GM12878 (cell line): ENCODE measurements around the gene TCP11L2. TPM values are rescaled to one million over a fixed set of nuclear protein-coding genes. Genes with fewer than 3 reads are reported as not detected.

Source experiments
- ATAC-seq: fragments of 200-7000 bp; cut with Tn5 transposase; 3 replicates; pipeline ENCODE4 v1.9.1; 2020; ENCODE audit warnings: mild to moderate bottlenecking, moderate library complexity
- BruUV-seq: library from RNA; stranded (reverse); fragments of 400-500 nt; replicated peaks from 2 replicates; lab custom pipeline; 2021; lab: Mats Ljungman, UMichigan
- CTCF ChIA-PET: fragments of 300-600 bp; sonication (Branson Sonifier 250); formaldehyde crosslinking; extraction: SDS; loops from one replicate; lab custom pipeline; 2021; ENCODE audit warnings: inconsistent platforms; lab: Yijun Ruan, JAX
- POLR2A ChIA-PET: fragments of 350-600 bp; formaldehyde crosslinking; extraction: SDS; loops from one replicate; lab custom pipeline; 2021; ENCODE audit warnings: inconsistent platforms; lab: Charles Lee
- RAD21 ChIA-PET: fragments of 300-600 bp; sonication (Branson Sonifier 250); formaldehyde crosslinking; loops from one replicate; lab custom pipeline; 2023; ENCODE audit warnings: antibody characterized with exemption; ENCODE audit not compliant: unreplicated experiment; lab: Charles Lee
- SMC1A ChIA-PET: fragments of 300-600 bp; sonication (Branson Sonifier 250); formaldehyde crosslinking; loops from one replicate; lab custom pipeline; 2023; ENCODE audit not compliant: unreplicated experiment, uncharacterized antibody; lab: Charles Lee
- DNase-seq: peaks from one replicate; pipeline ENCODE4 v3.0.0-alpha.2; 2011; ENCODE audit warnings: low read depth, low spot score
- FAIRE-seq: peaks from 3 replicates; lab custom pipeline; 2011; peaks lifted over from hg19 to GRCh38; lab: Jason Lieb, UNC
- H2AFZ ChIP-seq: 2 replicates; pipeline ENCODE4 v1.6.0; 2011; ENCODE audit warnings: low read depth, low read length, control low read depth; ENCODE audit not compliant: control insufficient read depth
- H3K27ac ChIP-seq: 2 replicates; pipeline ENCODE4 v1.5.1; 2011; ENCODE audit warnings: control low read depth; ENCODE audit not compliant: control insufficient read depth, insufficient read depth
- H3K27me3 ChIP-seq, 2 experiments: replicated peaks in 1 of 2; 2 replicates each; pipeline versions ENCODE4 v1.6.0 to v1.6.1; 2011; ENCODE audit warnings: low read length in 1 of 2; ENCODE audit not compliant: control insufficient read depth in 2 of 2, insufficient read depth in 2 of 2
- H3K36me3 ChIP-seq, 2 experiments: 2 replicates each; pipeline ENCODE4 v1.5.1; 2011; ENCODE audit warnings: low read length in 1 of 2; ENCODE audit not compliant: control insufficient read depth in 2 of 2, insufficient read depth in 2 of 2
- H3K4me1 ChIP-seq: 2 replicates; pipeline ENCODE4 v1.6.1; 2011; ENCODE audit warnings: mild to moderate bottlenecking, low read length, moderate library complexity, mixed read lengths; ENCODE audit not compliant: control insufficient read depth, insufficient read depth
- H3K4me2 ChIP-seq: 2 replicates; pipeline ENCODE4 v1.6.0; 2011; ENCODE audit warnings: control low read depth; ENCODE audit not compliant: control insufficient read depth, insufficient read depth
- H3K4me3 ChIP-seq: fragments of 200-600 bp; sonication (generic); 2 replicates; pipeline ENCODE4 v1.5.1; 2016
- H3K79me2 ChIP-seq: 2 replicates; pipeline ENCODE4 v1.6.0; 2011; ENCODE audit warnings: low read length; ENCODE audit not compliant: control insufficient read depth, insufficient read depth
- H3K9ac ChIP-seq: 2 replicates; pipeline ENCODE4 v1.8.0; 2011; ENCODE audit warnings: low read length, control low read depth, mixed read lengths; ENCODE audit not compliant: control insufficient read depth, insufficient read depth
- H3K9me3 ChIP-seq: replicated peaks from 3 replicates; pipeline ENCODE4 v1.5.1; 2011; ENCODE audit warnings: mild to moderate bottlenecking, low read length; ENCODE audit not compliant: control insufficient read depth, insufficient read depth
- H4K20me1 ChIP-seq: 2 replicates; pipeline ENCODE4 v1.6.0; 2011; ENCODE audit not compliant: control insufficient read depth, insufficient read depth
- BHLHE40 ChIP-seq, 2 experiments: fragments of 450-650 bp in 1 of 2; IDR thresholded peaks; 2 replicates each; pipeline ENCODE4 v1.6.1; 2011 to 2017; ENCODE audit warnings: low read depth in 2 of 2, borderline replicate concordance in 1 of 2, improper control_type of control experiment in 1 of 2, low read length in 1 of 2, mild to moderate bottlenecking in 1 of 2
- CBX5 ChIP-seq: sonication (generic); IDR thresholded peaks from 2 replicates; pipeline ENCODE4 v1.6.1; 2016; ENCODE audit warnings: low read depth, moderate library complexity, mild to moderate bottlenecking, inconsistent platforms
- CHD2 ChIP-seq: IDR thresholded peaks from 2 replicates; pipeline ENCODE4 v1.6.1; 2011; ENCODE audit warnings: low read depth, low read length, improper control_type of control experiment, borderline replicate concordance
- EP300 ChIP-seq, 2 experiments: fragments of 150-350 bp in 1 of 2; IDR thresholded peaks; 2 replicates each; pipeline ENCODE4 v1.6.1; 2011 to 2012; ENCODE audit warnings: low read depth in 2 of 2, low read length in 2 of 2, borderline replicate concordance in 1 of 2, improper control_type of control experiment in 1 of 2, inconsistent platforms in 1 of 2; ENCODE audit not compliant: control insufficient read depth in 1 of 2
- MYB ChIP-seq: fragments of 150-350 bp; IDR thresholded peaks from 2 replicates; pipeline ENCODE4 v1.6.1; 2014; ENCODE audit warnings: mild to moderate bottlenecking, low read depth, low read length, borderline replicate concordance
- POLR2AphosphoS2 ChIP-seq: IDR thresholded peaks from 2 replicates; pipeline ENCODE4 v1.6.1; 2011; ENCODE audit warnings: low read depth, mild to moderate bottlenecking, low read length, improper control_type of control experiment, moderate library complexity
- TAF1 ChIP-seq: IDR thresholded peaks from 2 replicates; pipeline ENCODE4 v1.6.1; 2011; ENCODE audit warnings: mild to moderate bottlenecking, low read depth, low read length, borderline replicate concordance
- WRNIP1 ChIP-seq: IDR thresholded peaks from 2 replicates; pipeline ENCODE4 v1.6.1; 2011; ENCODE audit warnings: low read depth, low read length, improper control_type of control experiment, borderline replicate concordance
- WGBS: methylation state at CpG from one replicate; pipeline ENCODE4 v1.1.6; 2016; ENCODE audit warnings: low lambda C conversion rate; ENCODE audit not compliant: insufficient replicate concordance, insufficient coverage; ENCODE audit errors: missing lambda C conversion rate; 5-methylcytosine and 5-hydroxymethylcytosine counted together
- in situ Hi-C: fragments of 300-500 bp; cut with MboI; formaldehyde crosslinking; loops from 9 replicates; pipeline ENCODE4 v1.14.3; 2018; ENCODE audit warnings: mixed read lengths
- intact Hi-C: fragments of 100-400 bp; cut with micrococcal nuclease; formaldehyde crosslinking; loops from one replicate; pipeline ENCODE4 v1.14.2; 2022; ENCODE audit not compliant: unreplicated experiment
- polyA plus RNA-seq, 11 experiments: library from polyadenylated mRNA; depleted of rRNA in 4 of 11; unstranded in 6 of 11; stranded (reverse) in 5 of 11; fragments of >200 nt; fragmentation: Nextera tagmentation in 4 of 11; fragmentation: Illumina TruSeq in 1 of 11; extraction: Ambion mirVana in 4 of 11; extraction: Trizol in 1 of 11; gene quantifications; 1 replicate in 1 of 11; 2 replicates in 10 of 11; pipeline versions ENCODE4 v1.2.1 to v1.2.3, GENCODE V29; 2011 to 2016; ENCODE audit warnings: inconsistent platforms in 2 of 11, missing spikeins in 2 of 11, low read depth in 1 of 11
- total RNA-seq, 4 experiments: library from RNA; depleted of rRNA in 3 of 4; stranded (reverse); fragments of >200 nt in 3 of 4; fragmentation: Illumina TruSeq in 1 of 4; extraction: Trizol in 1 of 4; gene quantifications; 2 replicates each; pipeline versions ENCODE4 v1.2.1 to v1.2.3, GENCODE V29; 2013 to 2021
- TF ChIP-seq, protein P1 (sequence below): IDR thresholded peaks from 2 replicates; pipeline ENCODE4 v1.6.1; 2012; ENCODE audit warnings: low read depth, low read length, improper control_type of control experiment

TCP11L2 gene
- total and polyA plus RNA-seq, 10 of the 15 experiments (the other 5 are each of a cell fraction or from before 2014, with no cell fraction given) = 0.18 to 5.0 (median 0.90) TPM

DNA sequence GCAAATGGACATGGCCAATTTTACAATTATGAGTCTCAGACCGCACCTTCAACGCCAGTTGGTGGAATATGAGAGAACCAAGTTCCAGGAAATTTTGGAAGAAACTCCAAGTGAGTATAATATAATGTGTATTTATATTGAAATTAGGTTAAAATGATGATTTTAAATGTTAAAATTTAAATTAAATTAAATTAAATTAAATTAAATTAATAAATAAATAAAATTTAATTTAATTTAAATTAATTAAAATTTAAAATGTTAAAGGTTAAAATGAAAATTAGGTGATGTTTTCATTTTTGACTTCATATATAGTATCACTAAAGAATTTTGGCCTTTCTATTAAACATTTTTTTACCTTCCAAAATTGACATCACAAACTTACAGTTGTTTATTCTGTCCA, 21.0 kb downstream of the TCP11L2 start:
- Histone ChIP-seq H3K27ac (no peak overlapping the region), H2AFZ (no peak overlapping the region), H3K36me3 (no peaks in the 10 kb centered on the region), H3K79me2 (no peaks in the 10 kb centered on the region), H3K4me3 (no peak overlapping the region), H3K9ac (no peak overlapping the region), H3K4me1 (no peaks in the 10 kb centered on the region), H3K9me3 (no peaks in the 10 kb centered on the region), H3K27me3 (no peaks in the 10 kb centered on the region), H4K20me1 (no peaks in the 10 kb centered on the region), H3K4me2 (no peak overlapping the region)
- RAD21 ChIA-PET = no interaction called here
- WGBS = 96% methylated on average over 2 of the region's 2 CpGs
- no peak for TF ChIP-seq CHD2
- TF ChIP-seq, protein P1, sequence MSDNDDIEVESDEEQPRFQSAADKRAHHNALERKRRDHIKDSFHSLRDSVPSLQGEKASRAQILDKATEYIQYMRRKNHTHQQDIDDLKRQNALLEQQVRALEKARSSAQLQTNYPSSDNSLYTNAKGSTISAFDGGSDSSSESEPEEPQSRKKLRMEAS = no peak
- CTCF ChIA-PET = no interaction called here
- ATAC-seq = no peak
- no peak for DNase-seq
- intact Hi-C loops (no loop called here), in situ Hi-C loops (no loop called here)
- FAIRE-seq = no peak
- SMC1A ChIA-PET = no interaction called here
- BruUV-seq = no TSS peak
- POLR2A ChIA-PET = no interaction called here

DNA sequence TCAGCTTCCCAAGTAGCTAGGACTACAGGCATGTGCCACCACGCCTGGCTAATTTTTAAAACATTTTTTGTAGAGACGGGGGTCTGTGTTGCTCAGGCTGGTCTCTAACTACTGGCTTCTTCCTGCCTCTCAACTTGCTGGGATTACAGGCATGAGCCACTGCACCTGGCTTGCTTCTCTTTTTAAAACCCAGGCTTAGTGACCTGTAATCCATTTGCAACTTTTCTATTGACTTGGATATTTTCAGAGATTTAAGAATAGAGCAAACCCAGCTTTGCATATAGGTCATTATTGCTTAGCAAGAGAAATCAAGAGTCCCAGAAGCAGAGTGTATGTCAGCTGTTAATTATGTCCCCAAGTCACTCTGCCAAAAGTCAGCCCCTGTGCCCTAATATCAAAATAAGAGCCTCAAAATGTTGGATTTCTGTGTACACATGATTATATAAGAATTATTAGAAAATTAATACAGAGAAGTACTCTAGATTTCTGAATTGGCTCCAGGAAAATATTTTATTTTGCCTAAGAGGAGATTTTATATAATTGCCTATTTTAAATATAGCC, 24.9 kb downstream of the TCP11L2 start:
- no peak for ATAC-seq
- H4K20me1 ChIP-seq = no peaks in the 10 kb centered on the region
- H2AFZ ChIP-seq = no peak overlapping the region
- SMC1A ChIA-PET = no interaction called here
- POLR2A ChIA-PET = no interaction called here
- no peak overlapping the region for H3K27ac ChIP-seq
- no peaks in the 10 kb centered on the region for H3K27me3 ChIP-seq
- intact Hi-C loops (no loop called here), in situ Hi-C loops (no loop called here)
- H3K4me1 ChIP-seq = no peaks in the 10 kb centered on the region
- H3K4me3 ChIP-seq = no peak overlapping the region
- H3K9me3 ChIP-seq = no peaks in the 10 kb centered on the region
- CTCF ChIA-PET = interaction anchor here (1.9 kb wide), 1 partner anchor 43 kb away, joined by 4 read pairs; no protein-coding TSS in a partner anchor
- H3K36me3 ChIP-seq = no peaks in the 10 kb centered on the region
- no TSS peak for BruUV-seq
- no peak overlapping the region for H3K4me2 ChIP-seq
- no peak overlapping the region for H3K9ac ChIP-seq
- no peak for DNase-seq
- H3K79me2 ChIP-seq = no peaks in the 10 kb centered on the region
- no peak for FAIRE-seq
- WGBS = 14% methylated on average over 2 of the region's 2 CpGs
- RAD21 ChIA-PET = no interaction called here
- no peak for TF ChIP-seq EP300 (IDR thresholded peaks at IDR 0.05; ENCODE audit: borderline replicate concordance in 1 of 2, control insufficient read depth in 1 of 2, low read depth in 2 of 2, low read length in 2 of 2)
- TF ChIP-seq POLR2AphosphoS2 = no peak
- TF ChIP-seq BHLHE40 (IDR thresholded peaks at IDR 0.05; ENCODE audit: borderline replicate concordance in 1 of 2, low read depth in 2 of 2, low read length in 1 of 2) = no peak
- TF ChIP-seq CBX5 = no peak
- TF ChIP-seq TAF1 = no peak
- no peak for TF ChIP-seq WRNIP1
- TF ChIP-seq MYB = no peak
